T-helper 1 cell (primary cell): ENCODE measurements around the gene STAG3.

Experiments
- DNase-seq, 5 donors: peaks; one replicate each; pipeline ENCODE4 v3.0.0-alpha.2; 2012 to 2020

The STAG3 gene

GRCh38 chr7:100154651-100155491, 22.8 kb upstream of the STAG3 start:
- no peak for DNase-seq

GRCh38 chr7:100155553-100156317, 22.0 kb upstream of the STAG3 start:
- no peak for DNase-seq

GRCh38 chr7:100156331-100157068, 21.2 kb upstream of the STAG3 start:
- DNase-seq = peak in 1 of 5 donors; percentile 14

- no peak for DNase-seq
Measured at GRCh38 chr7:100157069-100157333, 20.7 kb upstream of the STAG3 start.

- DNase-seq = no peak
Measured at GRCh38 chr7:100157334-100158228, 20.1 kb upstream of the STAG3 start.

- peak; percentile 76 to 89 (median 87) for DNase-seq
Measured at GRCh38 chr7:100158229-100159098, 19.3 kb upstream of the STAG3 start, which contains the start of gene TRAPPC14. Gene TRAPPC14, minus strand, starts transcription at chr7:100158723. Its CDS starts 224 bp downstream, at chr7:100158499.

GRCh38 chr7:100159099-100159623, 18.6 kb upstream of the STAG3 start:
- DNase-seq = no peak

GRCh38 chr7:100160067-100160466, 17.7 kb upstream of the STAG3 start:
- DNase-seq = no peak

GRCh38 chr7:100163006-100163531, 14.6 kb upstream of the STAG3 start:
- peak in 1 of 5 donors; percentile 32 for DNase-seq

- DNase-seq = no peak
Measured at GRCh38 chr7:100163871-100164270, 13.8 kb upstream of the STAG3 start.

- DNase-seq = peak in 2 of 5 donors; percentile 12 to 48
Measured at GRCh38 chr7:100166317-100166940, 11.3 kb upstream of the STAG3 start.

GRCh38 chr7:100166970-100167911, 10.5 kb upstream of the STAG3 start:
- no peak for DNase-seq

- no peak for DNase-seq
Measured at GRCh38 chr7:100167912-100168323, 9.8 kb upstream of the STAG3 start.

- no peak for DNase-seq
Measured at GRCh38 chr7:100169147-100169850, 8.4 kb upstream of the STAG3 start.

- no peak for DNase-seq
Measured at GRCh38 chr7:100170101-100170897, 7.4 kb upstream of the STAG3 start.

GRCh38 chr7:100171087-100171681, 6.5 kb upstream of the STAG3 start:
- DNase-seq = peak in 2 of 5 donors; percentile 24 to 51

GRCh38 chr7:100171840-100172239, 5.9 kb upstream of the STAG3 start:
- DNase-seq = peak in 1 of 5 donors; percentile 19
